Activated naive CD8-positive, alpha-beta T cell (primary cell): ENCODE data around the gene MALSU1.
A peak's percentile ranks its signal among the peaks of the same experiment; 100 is the strongest.

ENCODE experiments used
- H3K27ac Mint-ChIP-seq: one replicate; pipeline ENCODE4 v1.8.0; 2021; ENCODE audit warnings: mixed read lengths
- H3K27me3 Mint-ChIP-seq: one replicate; pipeline ENCODE4 v1.8.0; 2021; ENCODE audit warnings: mixed read lengths
- H3K36me3 Mint-ChIP-seq: one replicate; pipeline ENCODE4 v1.8.0; 2021; ENCODE audit warnings: mixed read lengths
- H3K4me1 Mint-ChIP-seq: one replicate; pipeline ENCODE4 v1.8.0; 2021; ENCODE audit warnings: low read depth, mixed read lengths
- H3K4me3 Mint-ChIP-seq: one replicate; pipeline ENCODE4 v1.8.0; 2021; ENCODE audit warnings: mild to moderate bottlenecking, mixed read lengths
- H3K9me3 Mint-ChIP-seq: one replicate; pipeline ENCODE4 v1.8.0; 2021; ENCODE audit warnings: low read depth, mixed read lengths

MALSU1 gene

DNA sequence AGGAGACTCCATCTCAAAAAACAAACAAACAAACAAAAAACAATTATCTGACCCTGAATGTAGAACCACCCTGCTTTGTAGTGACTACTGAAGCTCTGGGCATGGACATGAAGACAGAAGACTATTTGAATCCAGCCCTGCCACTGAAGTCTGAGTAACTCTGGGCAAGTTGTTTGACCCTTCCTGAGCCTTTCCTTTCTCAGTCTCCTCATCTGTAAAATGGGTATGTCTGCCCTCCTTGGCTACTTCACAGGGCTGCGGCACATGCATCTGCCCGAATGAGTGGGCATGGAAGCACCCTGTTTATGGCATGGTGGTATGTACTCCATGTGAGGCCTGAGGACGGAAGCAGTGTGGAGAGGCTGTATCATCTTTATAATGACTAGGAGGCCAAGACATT lies 22.2 kb upstream of the MALSU1 start:
- H3K4me1 Mint-ChIP-seq: peaks cover 17% of the 10 kb centered on the region
- H3K4me3 Mint-ChIP-seq: no peak overlapping the region
- H3K9me3 Mint-ChIP-seq: no peaks in the 10 kb centered on the region
- no peaks in the 10 kb centered on the region for H3K36me3 Mint-ChIP-seq
- no peaks in the 10 kb centered on the region for H3K27me3 Mint-ChIP-seq
- no peak overlapping the region for H3K27ac Mint-ChIP-seq

GRCh38 chr7:23277359-23277989 lies 21.7 kb upstream of the MALSU1 start:
- Mint-ChIP-seq H3K4me3 (no peak overlapping the region), H3K9me3 (no peaks in the 10 kb centered on the region), H3K27ac (no peak overlapping the region), H3K4me1 (peaks cover 14% of the 10 kb centered on the region), H3K36me3 (no peaks in the 10 kb centered on the region), H3K27me3 (no peaks in the 10 kb centered on the region)

DNA sequence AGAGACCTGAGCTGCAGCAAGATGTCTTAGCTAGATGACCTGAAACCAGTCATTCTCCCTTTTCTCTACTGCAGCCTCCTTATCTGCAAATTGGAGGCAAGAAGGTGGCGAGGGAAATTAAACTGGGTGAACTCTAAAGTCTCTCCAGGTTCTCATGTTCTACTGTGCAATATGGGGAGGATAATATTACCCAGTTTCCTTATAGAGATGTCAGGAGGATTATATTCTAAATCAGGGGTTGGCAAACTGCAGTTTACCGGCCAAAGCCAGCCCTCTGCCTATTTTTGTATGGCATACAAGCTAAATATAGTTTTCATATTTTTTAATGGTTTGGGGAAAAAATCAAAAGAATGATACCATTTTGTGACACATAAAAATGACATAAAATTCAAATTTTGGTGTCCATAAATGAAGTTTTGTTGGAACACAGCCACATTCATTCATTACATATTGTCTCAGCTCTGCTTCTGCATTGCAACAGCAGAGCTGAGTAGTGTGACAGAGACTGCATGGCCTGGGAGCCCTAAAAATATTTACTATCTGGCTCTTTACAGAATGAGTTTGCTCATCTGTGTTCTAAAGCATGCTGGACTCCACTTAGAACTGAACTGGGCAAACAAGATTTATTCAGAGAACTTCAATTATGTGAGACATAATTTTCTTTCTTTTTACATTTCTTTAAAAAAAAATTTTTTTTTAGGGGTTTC lies 19.2 kb upstream of the MALSU1 start:
- Mint-ChIP-seq H3K27ac (no peak overlapping the region), H3K27me3 (no peaks in the 10 kb centered on the region), H3K4me3 (no peak overlapping the region), H3K9me3 (no peaks in the 10 kb centered on the region), H3K4me1 (peaks cover 2% of the 10 kb centered on the region), H3K36me3 (no peaks in the 10 kb centered on the region)

GRCh38 chr7:23283086-23283485 lies 16.1 kb upstream of the MALSU1 start:
- peaks cover 6% of the 10 kb centered on the region for H3K4me1 Mint-ChIP-seq
- no peaks in the 10 kb centered on the region for H3K9me3 Mint-ChIP-seq
- no peaks in the 10 kb centered on the region for H3K27me3 Mint-ChIP-seq
- peak overlapping the region; percentile 61 for H3K27ac Mint-ChIP-seq
- no peaks in the 10 kb centered on the region for H3K36me3 Mint-ChIP-seq
- no peak overlapping the region for H3K4me3 Mint-ChIP-seq

GRCh38 chr7:23284871-23285270 lies 14.3 kb upstream of the MALSU1 start:
- no peak overlapping the region for H3K4me3 Mint-ChIP-seq
- H3K36me3 Mint-ChIP-seq: no peaks in the 10 kb centered on the region
- H3K4me1 Mint-ChIP-seq: peaks cover 12% of the 10 kb centered on the region
- H3K9me3 Mint-ChIP-seq: no peaks in the 10 kb centered on the region
- no peaks in the 10 kb centered on the region for H3K27me3 Mint-ChIP-seq
- no peak overlapping the region for H3K27ac Mint-ChIP-seq

- Mint-ChIP-seq H3K36me3 (no peaks in the 10 kb centered on the region), H3K27ac (no peak overlapping the region), H3K4me3 (no peak overlapping the region), H3K27me3 (no peaks in the 10 kb centered on the region), H3K4me1 (peaks cover 20% of the 10 kb centered on the region), H3K9me3 (no peaks in the 10 kb centered on the region)
Measured at GRCh38 chr7:23285657-23286646, 13.2 kb upstream of the MALSU1 start.

DNA sequence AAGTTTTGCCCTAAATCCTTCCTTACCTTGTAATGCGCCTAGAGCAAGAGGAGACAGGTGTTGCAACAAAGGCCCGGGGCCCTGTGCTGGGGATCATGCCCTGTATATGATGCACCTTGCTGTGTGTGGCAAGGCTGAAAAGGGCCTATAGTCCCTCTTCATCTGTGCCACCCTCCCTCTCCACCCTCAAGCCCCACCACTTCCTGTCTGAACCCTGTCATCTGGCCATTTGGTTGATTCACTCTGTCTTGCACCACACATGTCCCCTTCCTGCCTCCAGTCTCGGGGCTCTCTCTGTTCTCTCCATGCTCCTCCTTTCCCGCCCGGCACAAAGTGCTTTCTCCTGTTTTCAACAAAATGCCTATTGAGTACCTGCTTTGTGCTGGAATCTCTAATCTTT lies 11.5 kb upstream of the MALSU1 start:
- Mint-ChIP-seq H3K27me3 (no peaks in the 10 kb centered on the region), H3K4me1 (peaks cover 20% of the 10 kb centered on the region), H3K36me3 (no peaks in the 10 kb centered on the region), H3K9me3 (no peaks in the 10 kb centered on the region), H3K4me3 (peak overlapping the region; percentile 2), H3K27ac (no peak overlapping the region)

DNA sequence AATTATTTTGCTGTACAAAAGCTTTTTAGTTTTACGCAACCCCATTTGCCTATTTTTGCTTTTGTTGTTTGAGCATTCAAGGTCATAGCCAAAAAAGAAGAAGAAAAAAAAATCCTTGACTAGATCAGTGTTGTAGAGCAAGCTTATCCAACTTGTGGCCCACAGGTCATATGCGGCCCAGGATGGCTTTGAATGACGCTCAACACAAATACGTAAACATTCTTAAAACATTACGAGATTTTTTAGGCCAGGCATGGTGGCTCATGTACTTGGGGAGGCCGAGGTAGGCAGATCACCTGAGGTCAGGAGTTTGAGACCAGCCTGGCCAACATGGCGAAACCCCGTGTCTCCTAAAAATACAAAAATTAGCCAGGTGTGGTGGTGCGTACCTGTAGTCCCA lies 8.1 kb upstream of the MALSU1 start:
- Mint-ChIP-seq H3K9me3 (no peaks in the 10 kb centered on the region), H3K4me1 (peaks cover 20% of the 10 kb centered on the region), H3K27ac (no peak overlapping the region), H3K27me3 (peaks cover 2% of the 10 kb centered on the region), H3K4me3 (no peak overlapping the region), H3K36me3 (no peaks in the 10 kb centered on the region)

GRCh38 chr7:23291957-23292560 lies 7.1 kb upstream of the MALSU1 start:
- peaks cover 3% of the 10 kb centered on the region for H3K36me3 Mint-ChIP-seq
- H3K27me3 Mint-ChIP-seq: peaks cover 2% of the 10 kb centered on the region
- H3K4me3 Mint-ChIP-seq: no peak overlapping the region
- H3K27ac Mint-ChIP-seq: no peak overlapping the region
- H3K9me3 Mint-ChIP-seq: no peaks in the 10 kb centered on the region
- H3K4me1 Mint-ChIP-seq: peaks cover 20% of the 10 kb centered on the region

GRCh38 chr7:23292623-23293022 lies 6.5 kb upstream of the MALSU1 start:
- Mint-ChIP-seq H3K9me3 (no peaks in the 10 kb centered on the region), H3K4me3 (no peak overlapping the region), H3K4me1 (peaks cover 19% of the 10 kb centered on the region), H3K27me3 (peaks cover 2% of the 10 kb centered on the region), H3K27ac (no peak overlapping the region), H3K36me3 (peaks cover 3% of the 10 kb centered on the region)

GRCh38 chr7:23293500-23294073 lies 5.6 kb upstream of the MALSU1 start:
- Mint-ChIP-seq H3K27me3 (peaks cover 2% of the 10 kb centered on the region), H3K27ac (no peak overlapping the region), H3K36me3 (peaks cover 3% of the 10 kb centered on the region), H3K4me3 (no peak overlapping the region), H3K9me3 (no peaks in the 10 kb centered on the region), H3K4me1 (peaks cover 16% of the 10 kb centered on the region)

- no peak overlapping the region for H3K4me3 Mint-ChIP-seq
- H3K27ac Mint-ChIP-seq: no peak overlapping the region
- peaks cover 18% of the 10 kb centered on the region for H3K4me1 Mint-ChIP-seq
- no peaks in the 10 kb centered on the region for H3K9me3 Mint-ChIP-seq
- H3K27me3 Mint-ChIP-seq: peaks cover 2% of the 10 kb centered on the region
- peaks cover 3% of the 10 kb centered on the region for H3K36me3 Mint-ChIP-seq
Measured at GRCh38 chr7:23294549-23295400, 4.4 kb upstream of the MALSU1 start.

GRCh38 chr7:23295401-23295697 lies 3.8 kb upstream of the MALSU1 start:
- H3K36me3 Mint-ChIP-seq: peaks cover 3% of the 10 kb centered on the region
- no peak overlapping the region for H3K4me3 Mint-ChIP-seq
- H3K9me3 Mint-ChIP-seq: no peaks in the 10 kb centered on the region
- H3K27me3 Mint-ChIP-seq: peaks cover 2% of the 10 kb centered on the region
- no peak overlapping the region for H3K27ac Mint-ChIP-seq
- peaks cover 21% of the 10 kb centered on the region for H3K4me1 Mint-ChIP-seq
